ENCODE measurements around the gene MSANTD3. TPM values are rescaled to one million over a fixed set of nuclear protein-coding genes. Genes with fewer than 3 reads are reported as not detected.

The MSANTD3 gene
- total RNA-seq, 1 experiment from 2014 or later: 53.2 TPM

DNA sequence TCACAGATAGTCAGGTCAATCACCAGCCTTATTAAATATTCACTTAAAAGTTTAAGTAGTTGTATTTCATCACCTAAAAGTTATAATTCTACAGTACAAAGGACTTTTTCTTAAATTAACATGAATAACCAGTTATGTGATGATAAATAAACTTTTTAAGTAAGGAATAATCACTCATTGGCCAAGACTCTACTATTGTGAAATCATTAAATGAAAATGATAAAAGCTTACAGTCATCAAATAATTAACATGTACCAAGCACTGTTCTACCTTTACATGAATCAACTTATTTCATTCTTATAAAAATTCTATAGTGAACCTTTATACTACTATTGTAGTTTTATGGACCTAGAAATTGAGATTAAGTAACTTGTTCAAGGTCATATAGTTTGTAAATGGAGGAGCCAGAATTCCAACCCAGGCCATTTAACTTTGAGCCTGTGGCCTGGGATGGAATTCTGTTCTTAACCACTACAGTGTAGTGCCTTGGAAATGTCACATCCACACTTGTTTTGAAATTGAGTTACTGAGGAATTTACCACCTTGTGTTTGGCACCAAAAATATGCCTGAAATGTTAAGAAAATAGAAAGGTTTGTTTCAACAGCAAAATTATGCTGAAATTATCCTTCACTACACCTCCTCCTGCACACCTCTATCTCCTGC, 32.8 kb upstream of the MSANTD3 start:
- POLR2A ChIA-PET (ENCODE audit: unreplicated experiment): no interaction called here
- TF ChIP-seq EZH2 (IDR thresholded peaks at IDR 0.05; ENCODE audit: low read depth): no peak
- TF ChIP-seq, protein P1, sequence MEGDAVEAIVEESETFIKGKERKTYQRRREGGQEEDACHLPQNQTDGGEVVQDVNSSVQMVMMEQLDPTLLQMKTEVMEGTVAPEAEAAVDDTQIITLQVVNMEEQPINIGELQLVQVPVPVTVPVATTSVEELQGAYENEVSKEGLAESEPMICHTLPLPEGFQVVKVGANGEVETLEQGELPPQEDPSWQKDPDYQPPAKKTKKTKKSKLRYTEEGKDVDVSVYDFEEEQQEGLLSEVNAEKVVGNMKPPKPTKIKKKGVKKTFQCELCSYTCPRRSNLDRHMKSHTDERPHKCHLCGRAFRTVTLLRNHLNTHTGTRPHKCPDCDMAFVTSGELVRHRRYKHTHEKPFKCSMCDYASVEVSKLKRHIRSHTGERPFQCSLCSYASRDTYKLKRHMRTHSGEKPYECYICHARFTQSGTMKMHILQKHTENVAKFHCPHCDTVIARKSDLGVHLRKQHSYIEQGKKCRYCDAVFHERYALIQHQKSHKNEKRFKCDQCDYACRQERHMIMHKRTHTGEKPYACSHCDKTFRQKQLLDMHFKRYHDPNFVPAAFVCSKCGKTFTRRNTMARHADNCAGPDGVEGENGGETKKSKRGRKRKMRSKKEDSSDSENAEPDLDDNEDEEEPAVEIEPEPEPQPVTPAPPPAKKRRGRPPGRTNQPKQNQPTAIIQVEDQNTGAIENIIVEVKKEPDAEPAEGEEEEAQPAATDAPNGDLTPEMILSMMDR (conservative IDR thresholded peaks at IDR 0.05): no peak
- H3K27ac ChIP-seq: no peak overlapping the region
- H3K9me2 ChIP-seq (ENCODE audit: insufficient read depth): no peaks in the 10 kb centered on the region
- no peaks in the 10 kb centered on the region for H3K79me2 ChIP-seq (ENCODE audit: low read depth)
- H3K36me3 ChIP-seq (ENCODE audit: low read depth): no peaks in the 10 kb centered on the region
- no TSS peak for BruUV-seq (replicated peaks)
- no peak overlapping the region for H3K4me3 ChIP-seq
- H4K20me1 ChIP-seq (ENCODE audit: insufficient read depth): no peaks in the 10 kb centered on the region
- no peaks in the 10 kb centered on the region for H3K27me3 ChIP-seq (ENCODE audit: insufficient read depth, low read depth)
- no peaks in the 10 kb centered on the region for H3F3A ChIP-seq (ENCODE audit: insufficient read depth, low read depth)
- H2AFZ ChIP-seq: no peak overlapping the region
- no peak for DNase-seq
- H3K4me1 ChIP-seq (replicated peaks; ENCODE audit: insufficient read depth): no peaks in the 10 kb centered on the region
- H3K9me3 ChIP-seq (ENCODE audit: insufficient read depth, low read depth): no peaks in the 10 kb centered on the region
- intact Hi-C loops (cut with micrococcal nuclease; ENCODE audit: unreplicated experiment): no loop called here
- CTCF ChIA-PET: no interaction called here
- H3K4me2 ChIP-seq: no peak overlapping the region

DNA sequence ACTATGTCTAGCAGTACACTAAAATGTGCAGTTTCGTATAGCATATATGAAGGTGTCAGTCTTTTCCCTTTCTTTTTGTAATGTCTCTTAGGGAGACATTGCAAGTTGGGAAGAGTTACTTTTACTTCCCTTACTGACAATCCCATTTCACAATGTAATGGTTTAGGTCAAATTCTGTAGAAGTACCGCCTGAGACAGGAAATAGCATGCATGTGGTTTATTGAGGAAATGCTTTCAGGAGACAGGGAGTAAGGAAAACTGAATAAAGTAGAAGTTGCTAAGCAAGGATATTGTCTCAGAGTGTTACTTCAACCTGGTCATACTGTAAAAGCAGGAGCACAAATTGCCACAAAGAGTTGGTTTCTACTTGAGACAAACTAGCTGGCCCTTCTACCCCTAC, 32.1 kb upstream of the MSANTD3 start:
- ChIA-PET CTCF (no interaction called here), POLR2A (ENCODE audit: unreplicated experiment) (no interaction called here)
- Histone ChIP-seq H3K79me2 (ENCODE audit: low read depth) (no peaks in the 10 kb centered on the region), H3K9me3 (ENCODE audit: insufficient read depth, low read depth) (no peaks in the 10 kb centered on the region), H3K4me1 (replicated peaks; ENCODE audit: insufficient read depth) (no peaks in the 10 kb centered on the region), H4K20me1 (ENCODE audit: insufficient read depth) (no peaks in the 10 kb centered on the region), H3K27ac (no peak overlapping the region), H3F3A (ENCODE audit: insufficient read depth, low read depth) (no peaks in the 10 kb centered on the region), H3K27me3 (ENCODE audit: insufficient read depth, low read depth) (no peaks in the 10 kb centered on the region), H3K4me2 (no peak overlapping the region), H3K4me3 (no peak overlapping the region), H2AFZ (no peak overlapping the region), H3K36me3 (ENCODE audit: low read depth) (no peaks in the 10 kb centered on the region), H3K9me2 (ENCODE audit: insufficient read depth) (no peaks in the 10 kb centered on the region)
- intact Hi-C loops (cut with micrococcal nuclease; ENCODE audit: unreplicated experiment): no loop called here
- TF ChIP-seq EZH2 (IDR thresholded peaks at IDR 0.05; ENCODE audit: low read depth): no peak
- TF ChIP-seq, protein P1 (conservative IDR thresholded peaks at IDR 0.05): no peak
- DNase-seq: no peak
- BruUV-seq (replicated peaks): no TSS peak

DNA sequence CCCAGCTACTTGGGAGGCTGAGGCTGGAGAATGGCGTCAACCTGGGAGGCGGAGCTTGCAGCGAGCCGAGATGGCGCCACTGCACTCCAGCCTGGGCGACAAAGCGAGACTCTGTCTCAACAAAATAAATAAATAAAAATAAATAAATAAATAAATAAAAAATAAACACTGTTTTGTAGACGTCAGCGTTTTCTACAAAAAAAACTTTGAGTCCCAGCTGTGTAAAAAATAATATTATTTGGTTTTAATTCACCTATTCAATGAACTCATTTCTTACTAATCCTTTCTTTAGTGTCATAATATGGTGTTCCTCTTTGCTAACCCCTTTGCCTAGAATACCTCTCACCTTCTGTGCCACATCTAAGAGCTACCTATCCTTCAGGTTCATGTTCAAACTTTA, 30.2 kb upstream of the MSANTD3 start:
- TF ChIP-seq, protein P1 (conservative IDR thresholded peaks at IDR 0.05): no peak
- TF ChIP-seq EZH2 (IDR thresholded peaks at IDR 0.05; ENCODE audit: low read depth): no peak
- Histone ChIP-seq H2AFZ (no peak overlapping the region), H3F3A (ENCODE audit: insufficient read depth, low read depth) (no peaks in the 10 kb centered on the region), H3K4me3 (no peak overlapping the region), H3K4me2 (no peak overlapping the region), H3K36me3 (ENCODE audit: low read depth) (no peaks in the 10 kb centered on the region), H3K9me3 (ENCODE audit: insufficient read depth, low read depth) (no peaks in the 10 kb centered on the region), H3K4me1 (replicated peaks; ENCODE audit: insufficient read depth) (no peaks in the 10 kb centered on the region), H3K79me2 (ENCODE audit: low read depth) (no peaks in the 10 kb centered on the region), H3K9me2 (ENCODE audit: insufficient read depth) (no peaks in the 10 kb centered on the region), H3K27ac (no peak overlapping the region), H3K27me3 (ENCODE audit: insufficient read depth, low read depth) (no peaks in the 10 kb centered on the region), H4K20me1 (ENCODE audit: insufficient read depth) (no peaks in the 10 kb centered on the region)
- no peak for DNase-seq
- intact Hi-C loops (cut with micrococcal nuclease; ENCODE audit: unreplicated experiment): no loop called here
- no TSS peak for BruUV-seq (replicated peaks)
- POLR2A ChIA-PET (ENCODE audit: unreplicated experiment): no interaction called here
- CTCF ChIA-PET: no interaction called here

Data from PC-9 (cell line).